ENCODE measurements around the gene TMSB4Y.

The TMSB4Y gene

GRCh38 chrY:13754661-13755060, 51.0 kb downstream of the TMSB4Y start:
- no peak for DNase-seq (ENCODE audit: low read depth)

More at GRCh38 chrY:13754661-13755060, 51.0 kb downstream of the TMSB4Y start:
- no peaks in the 10 kb centered on the region for H3K4me1 ChIP-seq (ENCODE audit: control insufficient read depth, insufficient read depth, low read length)
- H3K9me3 ChIP-seq (ENCODE audit: control insufficient read depth, low read length): no peaks in the 10 kb centered on the region
- no peaks in the 10 kb centered on the region for H3K27me3 ChIP-seq (replicated peaks; ENCODE audit: control insufficient read depth, insufficient read depth, low read length)
- no peak overlapping the region for H3K4me3 ChIP-seq (ENCODE audit: low read length)
- no peak overlapping the region for H3K9ac ChIP-seq (ENCODE audit: low read length)
- no peaks in the 10 kb centered on the region for H3K36me3 ChIP-seq (ENCODE audit: control insufficient read depth, insufficient read depth, low read length, severe bottlenecking)

Measured in adipocyte (in vitro differentiated cells).